ENCODE measurements around the gene GRID1.

The GRID1 gene

GRCh38 chr10:86229811-86230556 is 136.6 kb downstream of the GRID1 start:
- no peak for DNase-seq (ENCODE audit: low read depth)

- no peak for DNase-seq (ENCODE audit: low read depth)
Measured at GRCh38 chr10:86229376-86229775, 137.2 kb downstream of the GRID1 start.

- DNase-seq (ENCODE audit: low read depth), result no peak
Measured at GRCh38 chr10:86227501-86228258, 138.9 kb downstream of the GRID1 start.

DNA sequence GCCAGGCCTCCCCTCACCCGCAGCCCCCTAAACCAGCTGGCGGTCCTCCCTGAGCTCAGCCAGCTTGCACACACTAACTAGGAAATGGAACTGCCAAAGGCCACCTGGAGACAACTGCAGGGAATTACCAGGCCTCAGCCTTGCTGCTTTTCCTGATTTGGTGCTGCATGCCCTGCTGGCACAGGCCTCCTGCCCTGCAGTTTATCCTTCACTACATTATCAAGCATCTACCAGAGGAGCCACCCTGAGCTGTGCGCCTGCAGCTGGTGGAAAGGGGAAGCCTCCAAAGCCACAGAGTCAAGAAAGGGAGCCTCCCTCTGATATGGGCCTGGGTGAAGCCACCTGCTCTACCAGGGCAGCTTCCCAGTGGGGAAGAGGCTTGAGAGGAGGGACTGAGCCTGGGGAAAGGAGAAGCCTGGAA is 139.8 kb downstream of the GRID1 start:
- DNase-seq (ENCODE audit: low read depth), result no peak

GRCh38 chr10:86226016-86226415 is 140.6 kb downstream of the GRID1 start:
- no peak for DNase-seq (ENCODE audit: low read depth)

DNA sequence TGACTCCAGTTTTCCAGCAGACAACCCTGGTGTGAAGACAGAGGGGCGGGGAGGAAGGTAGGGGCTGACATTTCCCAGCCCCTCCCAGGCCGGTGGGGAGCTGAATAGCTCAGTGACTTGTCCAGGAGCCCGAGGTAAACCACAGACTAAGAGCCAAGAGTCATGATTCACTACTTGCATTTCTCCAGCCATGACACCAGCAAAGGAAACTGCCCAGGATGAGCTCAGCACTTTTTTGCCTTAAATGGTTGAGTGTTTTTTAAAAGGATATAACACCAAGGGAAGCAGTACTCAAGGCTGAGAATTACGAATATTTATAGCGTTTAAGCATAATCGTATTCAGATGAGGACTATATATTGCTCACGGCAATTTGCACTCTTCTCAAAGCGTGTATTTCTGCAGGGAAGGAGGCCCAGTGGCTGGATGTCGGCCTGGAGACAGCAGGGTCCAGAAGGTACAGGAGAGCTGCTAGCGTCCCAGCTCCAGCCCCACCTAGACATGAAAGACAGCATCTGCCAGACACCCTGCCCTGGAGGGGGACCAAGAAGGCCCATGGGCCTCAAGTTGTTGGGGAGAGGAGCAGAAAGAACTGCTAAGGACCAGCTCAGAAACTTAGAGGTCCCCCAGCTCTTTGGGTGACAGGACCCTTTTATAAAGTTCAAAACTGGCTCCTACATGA is 141.4 kb downstream of the GRID1 start:
- no peak for DNase-seq (ENCODE audit: low read depth)

GRCh38 chr10:86224354-86225102 is 142.1 kb downstream of the GRID1 start:
- DNase-seq (ENCODE audit: low read depth), result no peak

DNA sequence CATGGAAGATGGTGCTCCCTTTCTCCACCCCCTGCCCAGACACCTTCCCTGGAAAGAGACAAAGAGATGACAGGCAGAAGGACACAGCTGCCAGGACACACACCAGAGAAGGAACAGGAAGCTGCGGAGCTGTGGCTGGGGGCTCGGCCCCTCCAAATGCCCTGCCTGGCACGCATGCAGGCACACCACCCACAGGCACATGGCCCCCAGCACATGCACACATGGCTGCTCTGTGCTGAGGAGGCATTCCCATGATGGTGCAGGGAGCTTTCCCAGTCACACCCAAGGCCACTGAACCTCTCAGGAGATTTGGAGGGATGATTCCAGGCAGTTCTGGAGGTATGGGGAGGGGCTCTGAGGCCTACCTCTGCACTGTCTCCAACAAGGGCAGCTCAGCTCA is 143.3 kb downstream of the GRID1 start:
- no peak for DNase-seq (ENCODE audit: low read depth)

- DNase-seq (ENCODE audit: low read depth), result no peak
Measured at GRCh38 chr10:86222687-86223086, 143.9 kb downstream of the GRID1 start.

GRCh38 chr10:86222336-86222650 is 144.3 kb downstream of the GRID1 start:
- DNase-seq (ENCODE audit: low read depth), result no peak

DNA sequence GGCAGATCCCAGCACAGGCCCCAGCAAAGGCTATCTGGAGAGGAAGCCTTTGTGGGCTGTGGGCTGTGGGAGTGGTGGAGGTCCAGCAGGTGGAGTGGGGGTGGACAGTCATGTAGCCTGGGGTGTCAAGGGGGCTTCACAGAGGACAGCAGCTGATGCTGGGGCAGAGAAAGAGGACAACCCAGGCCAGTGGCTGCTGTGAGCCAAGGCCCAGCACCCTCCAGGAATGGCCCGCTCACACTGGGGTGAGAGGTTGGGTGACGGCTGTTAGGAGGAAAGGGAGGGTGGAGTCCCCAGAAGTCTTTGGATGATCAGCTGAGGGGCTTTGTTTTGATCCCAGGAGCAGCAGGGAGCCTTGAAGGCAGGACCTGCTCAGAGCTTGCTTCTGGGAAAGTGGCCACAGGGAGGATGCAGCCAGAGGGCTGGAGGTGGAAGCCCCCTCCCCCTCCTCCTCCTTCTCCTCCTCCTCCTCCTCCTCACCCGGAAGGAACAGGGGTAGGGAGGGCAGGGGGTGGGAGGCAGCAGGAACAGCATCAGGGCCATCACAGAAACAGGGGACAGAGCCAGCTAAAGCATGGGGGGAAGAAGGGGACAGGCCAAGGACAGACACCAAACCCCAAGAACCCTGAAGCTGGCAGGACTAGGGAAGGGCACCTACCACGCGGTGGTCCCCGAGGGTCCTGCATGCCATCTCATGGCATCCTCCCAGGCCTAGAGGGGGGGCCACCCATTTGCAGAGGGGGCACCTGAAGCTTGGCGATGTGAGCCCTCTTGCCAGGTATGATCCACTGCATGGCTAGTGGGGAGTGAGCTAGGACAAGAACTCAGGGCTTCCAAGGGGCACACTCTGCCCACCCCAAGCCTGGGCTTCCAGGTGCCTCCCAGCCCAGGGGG is 144.9 kb downstream of the GRID1 start:
- no peak for DNase-seq (ENCODE audit: low read depth)

- DNase-seq (ENCODE audit: low read depth), result no peak
Measured at GRCh38 chr10:86220626-86221025, 146.0 kb downstream of the GRID1 start.

DNA sequence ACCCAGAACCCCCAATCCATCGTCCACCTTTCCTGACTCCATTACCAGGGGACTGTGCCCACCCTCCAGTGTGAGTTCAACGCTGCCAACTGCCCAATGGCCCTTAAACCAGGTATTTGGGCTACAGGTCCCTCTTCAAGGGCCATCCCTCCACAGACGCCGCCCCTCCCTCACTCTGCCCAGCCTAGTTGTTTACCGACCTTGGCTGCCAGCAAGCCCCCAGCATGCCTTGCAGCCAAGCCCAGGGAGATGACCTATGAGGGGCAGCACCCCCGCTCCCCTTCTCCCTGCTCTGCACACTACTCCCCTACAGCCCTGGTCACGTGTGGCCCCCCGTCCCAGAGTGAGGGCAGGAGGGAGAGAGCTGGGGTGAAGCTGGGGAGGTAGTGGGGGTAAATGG is 147.3 kb downstream of the GRID1 start:
- no peak for DNase-seq (ENCODE audit: low read depth)

DNA sequence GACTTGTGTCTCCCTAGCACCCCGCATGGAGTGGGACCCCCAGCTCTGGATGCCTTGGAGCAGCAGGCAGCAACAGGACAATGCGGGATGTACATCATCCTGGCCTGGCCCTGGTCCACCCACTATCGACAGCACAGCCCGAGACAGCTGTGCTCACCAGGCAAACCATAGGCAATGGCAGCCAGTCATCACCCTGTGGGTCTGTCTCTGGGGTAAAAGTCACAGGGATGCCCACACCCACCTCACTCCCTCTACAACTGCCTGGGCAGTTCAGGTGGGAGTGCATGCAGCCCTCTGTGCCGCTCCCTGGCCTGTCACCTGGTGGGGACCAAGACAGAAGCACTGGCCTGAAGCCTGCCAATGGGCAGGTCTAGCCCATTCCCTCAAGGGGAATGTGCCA is 147.8 kb downstream of the GRID1 start:
- DNase-seq (ENCODE audit: low read depth), result no peak

- no peak for DNase-seq (ENCODE audit: low read depth)
Measured at GRCh38 chr10:86218160-86218559, 148.4 kb downstream of the GRID1 start.

GRCh38 chr10:86217371-86218080 is 149.1 kb downstream of the GRID1 start:
- no peak for DNase-seq (ENCODE audit: low read depth)

- no peak for DNase-seq (ENCODE audit: low read depth)
Measured at GRCh38 chr10:86216886-86217285, 149.7 kb downstream of the GRID1 start.

- DNase-seq (ENCODE audit: low read depth), result no peak
Measured at GRCh38 chr10:86215712-86216111, 150.9 kb downstream of the GRID1 start.

DNA sequence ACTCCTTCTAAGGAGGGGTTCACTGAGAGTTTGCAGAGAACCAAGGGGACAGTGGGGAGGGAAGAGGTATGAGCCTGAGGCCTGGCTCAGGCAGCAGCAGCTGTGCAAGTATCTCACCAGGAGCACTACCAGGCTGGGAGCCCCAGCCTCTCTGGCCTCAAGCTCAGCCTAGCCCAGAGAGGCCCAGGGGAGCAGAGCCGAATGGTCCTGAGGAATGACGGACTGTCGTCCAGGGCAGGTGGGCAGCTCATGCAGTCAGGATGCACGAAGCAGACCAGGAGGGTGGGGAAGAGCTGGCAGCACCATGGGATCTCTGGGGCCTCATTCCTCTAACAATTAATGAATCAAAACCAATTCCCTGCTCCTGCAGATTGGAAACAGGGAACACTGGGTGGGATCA is 151.5 kb downstream of the GRID1 start:
- no peak for DNase-seq (ENCODE audit: low read depth)

DNA sequence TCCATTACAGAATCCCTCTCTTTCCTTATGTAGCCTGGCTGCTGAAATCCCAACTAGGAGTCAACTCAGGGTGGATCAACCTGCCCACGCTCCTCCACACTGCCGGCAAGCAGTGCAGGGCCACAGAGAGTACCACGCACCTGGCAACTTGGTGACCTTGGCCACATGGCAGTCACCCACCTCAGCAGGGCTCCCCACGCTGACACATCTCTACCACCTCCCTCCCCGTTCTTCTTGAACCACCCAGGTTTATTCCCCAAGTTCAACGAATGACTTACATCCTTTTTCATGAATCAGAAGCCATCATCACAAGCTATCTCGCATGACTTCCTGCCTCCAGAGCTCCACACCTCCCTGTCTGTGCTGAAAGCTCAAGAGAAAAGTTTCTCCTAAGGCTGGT is 153.4 kb downstream of the GRID1 start:
- no peak for DNase-seq (ENCODE audit: low read depth)

GRCh38 chr10:86212391-86212700 is 154.2 kb downstream of the GRID1 start:
- DNase-seq (ENCODE audit: low read depth), result no peak

Measured in T follicular helper cell (primary cell).